Endodermal cell (in vitro differentiated cells): Measurements from ENCODE around the gene ANO7. TPM values are rescaled to one million over a fixed set of nuclear protein-coding genes. Genes with fewer than 3 reads are reported as not detected.

Source experiments
- DNase-seq: peaks from one replicate; pipeline ENCODE4 v3.0.0-alpha.2; 2017
- H3K27ac ChIP-seq: 2 replicates; pipeline ENCODE4 v1.5.1; 2013; ENCODE audit warnings: mild to moderate bottlenecking, low read depth, low read length, moderate library complexity
- H3K27me3 ChIP-seq: 2 replicates; pipeline ENCODE4 v1.6.1; 2013; ENCODE audit warnings: mild to moderate bottlenecking, low read length, moderate library complexity; ENCODE audit not compliant: insufficient read depth, control insufficient read depth, poor library complexity, severe bottlenecking
- H3K36me3 ChIP-seq: 2 replicates; pipeline ENCODE4 v1.7.0; 2013; ENCODE audit warnings: mild to moderate bottlenecking, low read length, moderate library complexity; ENCODE audit not compliant: control insufficient read depth, insufficient read depth
- H3K4me1 ChIP-seq: one replicate; pipeline ENCODE4 v1.7.0; 2013; ENCODE audit warnings: low read length; ENCODE audit not compliant: control insufficient read depth, insufficient read depth
- H3K4me3 ChIP-seq: 2 replicates; pipeline ENCODE4 v1.5.1; 2013; ENCODE audit warnings: mild to moderate bottlenecking, low read length, moderate library complexity
- H3K9ac ChIP-seq: 2 replicates; pipeline ENCODE4 v1.6.1; 2013; ENCODE audit warnings: mild to moderate bottlenecking, low read length, moderate library complexity; ENCODE audit not compliant: poor library complexity, severe bottlenecking; ENCODE audit errors: extremely low read depth
- H3K9me3 ChIP-seq: 2 replicates; pipeline ENCODE4 v1.6.1; 2013; ENCODE audit warnings: mild to moderate bottlenecking, low read length, moderate library complexity; ENCODE audit not compliant: control insufficient read depth
- H3K27ac Mint-ChIP-seq: 2 replicates; pipeline ENCODE4 v1.8.0; 2020; ENCODE audit warnings: mixed read lengths
- H3K27me3 Mint-ChIP-seq: 2 replicates; pipeline ENCODE4 v1.8.0; 2021; ENCODE audit warnings: mild to moderate bottlenecking, mixed read lengths; ENCODE audit not compliant: insufficient read depth
- H3K36me3 Mint-ChIP-seq: 2 replicates; pipeline ENCODE4 v1.8.0; 2020; ENCODE audit warnings: low read depth, mixed read lengths
- H3K4me1 Mint-ChIP-seq: 2 replicates; pipeline ENCODE4 v1.8.0; 2020; ENCODE audit warnings: mixed read lengths
- H3K4me3 Mint-ChIP-seq: 2 replicates; pipeline ENCODE4 v1.8.0; 2020; ENCODE audit warnings: mild to moderate bottlenecking, moderate library complexity, mixed read lengths
- H3K9me3 Mint-ChIP-seq: 2 replicates; pipeline ENCODE4 v1.8.0; 2020; ENCODE audit warnings: mild to moderate bottlenecking, mixed read lengths
- WGBS, 2 experiments: methylation state at CpG; one replicate each; pipeline versions ENCODE4 v1.1.5 to v1.1.7; 2013; ENCODE audit warnings: missing lambda C conversion rate in 2 of 2, mixed read lengths in 1 of 2; ENCODE audit not compliant: insufficient coverage in 1 of 2, insufficient read length in 1 of 2; 5-methylcytosine and 5-hydroxymethylcytosine counted together
- total RNA-seq, 2 donors: library from RNA; stranded (reverse); fragmentation: NEBNext Ultra II Directional in 1 of 2; extraction: Animal tissue kit (Norgen Biotek cat#: 25700) in 1 of 2; gene quantifications; 2 replicates in 1 of 2; 3 replicates in 1 of 2; pipeline ENCODE4 v1.2.1, GENCODE V29; 2021
- TF ChIP-seq, protein P1 (sequence below): fragments of 200-600 bp; sonication (generic); conservative IDR thresholded peaks from 2 replicates; pipeline ENCODE4 v1.5.0; 2021; ENCODE audit warnings: antibody characterized with exemption, mild to moderate bottlenecking

Gene ANO7
- total RNA-seq, 2 donors from 2014 or later = 8.1 to 8.5 TPM

DNA sequence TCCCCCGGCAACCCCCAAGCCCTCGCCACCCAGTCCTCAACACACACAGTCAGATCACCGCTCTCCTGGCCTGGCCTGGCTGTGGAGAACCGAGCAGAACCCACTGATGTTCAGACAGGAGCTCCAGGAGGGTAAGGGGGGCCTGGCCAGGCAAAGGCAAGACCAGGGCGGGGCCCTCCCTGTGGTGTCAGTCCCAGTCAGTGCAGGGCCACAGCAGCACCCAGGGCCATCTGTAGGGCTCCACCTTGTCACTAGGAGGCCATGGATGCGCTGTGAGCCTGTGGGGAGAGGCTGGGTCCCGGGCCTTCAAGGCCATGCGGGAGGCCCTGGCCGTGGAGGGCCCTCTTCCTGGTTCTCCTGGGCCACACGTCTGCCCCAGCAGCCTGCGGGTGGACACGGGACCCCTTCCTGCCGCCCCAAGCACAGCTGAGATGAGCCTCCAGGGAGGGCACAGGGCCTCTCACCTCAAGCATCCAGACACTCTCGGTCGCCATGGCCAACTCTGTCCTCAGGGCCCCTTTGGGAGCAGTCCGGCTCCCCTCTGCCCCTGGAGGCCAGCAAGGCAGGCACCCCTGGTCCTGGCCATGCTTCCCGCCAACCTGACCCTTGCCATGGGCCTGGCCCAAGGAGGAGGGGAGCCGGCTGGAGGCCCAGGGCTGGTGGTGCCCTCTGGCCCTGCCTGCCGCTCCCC, 2.0 kb downstream of the ANO7 start:
- Histone ChIP-seq H3K36me3 (no peaks in the 10 kb centered on the region), H3K27ac (no peak overlapping the region), H3K27me3 (no peaks in the 10 kb centered on the region), H3K9ac (no peak overlapping the region), H3K4me3 (no peak overlapping the region), H3K9me3 (no peaks in the 10 kb centered on the region), H3K4me1 (peaks cover 6% of the 10 kb centered on the region)
- peak; percentile 54 for DNase-seq
- peaks cover 4% of the 10 kb centered on the region for H3K4me1 Mint-ChIP-seq
- TF ChIP-seq, protein P1, sequence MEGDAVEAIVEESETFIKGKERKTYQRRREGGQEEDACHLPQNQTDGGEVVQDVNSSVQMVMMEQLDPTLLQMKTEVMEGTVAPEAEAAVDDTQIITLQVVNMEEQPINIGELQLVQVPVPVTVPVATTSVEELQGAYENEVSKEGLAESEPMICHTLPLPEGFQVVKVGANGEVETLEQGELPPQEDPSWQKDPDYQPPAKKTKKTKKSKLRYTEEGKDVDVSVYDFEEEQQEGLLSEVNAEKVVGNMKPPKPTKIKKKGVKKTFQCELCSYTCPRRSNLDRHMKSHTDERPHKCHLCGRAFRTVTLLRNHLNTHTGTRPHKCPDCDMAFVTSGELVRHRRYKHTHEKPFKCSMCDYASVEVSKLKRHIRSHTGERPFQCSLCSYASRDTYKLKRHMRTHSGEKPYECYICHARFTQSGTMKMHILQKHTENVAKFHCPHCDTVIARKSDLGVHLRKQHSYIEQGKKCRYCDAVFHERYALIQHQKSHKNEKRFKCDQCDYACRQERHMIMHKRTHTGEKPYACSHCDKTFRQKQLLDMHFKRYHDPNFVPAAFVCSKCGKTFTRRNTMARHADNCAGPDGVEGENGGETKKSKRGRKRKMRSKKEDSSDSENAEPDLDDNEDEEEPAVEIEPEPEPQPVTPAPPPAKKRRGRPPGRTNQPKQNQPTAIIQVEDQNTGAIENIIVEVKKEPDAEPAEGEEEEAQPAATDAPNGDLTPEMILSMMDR = no peak
- 94% methylated on average over 8 to 19 of the region's 19 CpGs for WGBS, 2 experiments
- no peaks in the 10 kb centered on the region for H3K36me3 Mint-ChIP-seq
- H3K4me3 Mint-ChIP-seq = no peak overlapping the region
- no peaks in the 10 kb centered on the region for H3K9me3 Mint-ChIP-seq
- H3K27ac Mint-ChIP-seq = no peak overlapping the region
- H3K27me3 Mint-ChIP-seq = no peaks in the 10 kb centered on the region

DNA sequence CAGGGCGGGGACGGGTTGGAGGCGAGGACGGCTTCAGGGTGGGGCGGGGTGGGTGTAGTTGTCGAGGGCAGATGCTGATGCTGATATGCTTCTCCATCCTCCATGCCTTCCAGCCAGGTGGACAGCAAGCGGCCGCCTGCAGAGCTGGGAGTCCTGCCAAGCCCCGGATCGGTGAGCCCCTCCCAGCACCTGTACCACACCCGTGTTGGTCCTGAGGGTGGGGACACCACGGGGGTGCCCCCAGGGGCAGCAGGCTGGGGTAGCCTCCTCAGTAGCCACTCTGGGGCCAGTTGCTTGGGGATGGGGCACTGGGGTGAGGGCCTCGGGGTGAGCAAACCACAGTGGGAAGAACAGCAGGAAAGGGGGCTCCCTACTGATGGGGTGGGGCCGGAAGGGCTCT, 2.6 kb downstream of the ANO7 start:
- no peaks in the 10 kb centered on the region for H3K36me3 ChIP-seq
- peak; percentile 31 for DNase-seq
- Mint-ChIP-seq H3K9me3 (no peaks in the 10 kb centered on the region), H3K4me3 (no peak overlapping the region), H3K4me1 (peaks cover 4% of the 10 kb centered on the region), H3K36me3 (no peaks in the 10 kb centered on the region), H3K27ac (no peak overlapping the region), H3K27me3 (no peaks in the 10 kb centered on the region)
- H3K4me3 ChIP-seq = no peak overlapping the region
- no peak overlapping the region for H3K27ac ChIP-seq
- no peaks in the 10 kb centered on the region for H3K9me3 ChIP-seq
- peaks cover 6% of the 10 kb centered on the region for H3K4me1 ChIP-seq
- TF ChIP-seq, protein P1 = no peak
- H3K27me3 ChIP-seq = no peaks in the 10 kb centered on the region
- 92 to 93% methylated on average over 3 to 14 of the region's 14 CpGs for WGBS, 2 experiments
- no peak overlapping the region for H3K9ac ChIP-seq

DNA sequence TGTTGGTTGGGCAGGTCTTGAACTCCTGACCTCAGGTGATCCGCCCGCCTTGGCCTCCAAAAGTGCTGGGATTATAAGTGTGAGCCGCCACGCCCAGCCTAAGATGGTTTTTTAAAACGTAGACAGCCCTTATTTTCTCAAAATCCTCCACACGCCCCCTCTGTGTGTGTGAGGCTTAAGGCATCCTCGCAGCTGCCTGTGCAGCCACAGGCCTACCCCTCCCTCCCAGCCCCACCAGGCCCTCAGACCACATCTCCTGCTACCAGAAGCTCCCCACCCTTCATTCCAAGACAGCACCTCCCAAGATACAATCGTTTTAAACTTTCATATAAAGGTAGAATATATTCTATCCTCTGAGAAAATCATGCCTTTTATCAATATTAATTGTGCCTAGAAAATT, 4.8 kb downstream of the ANO7 start:
- Histone ChIP-seq H3K36me3 (no peaks in the 10 kb centered on the region), H3K9ac (no peak overlapping the region), H3K27ac (no peak overlapping the region), H3K4me3 (no peak overlapping the region), H3K4me1 (peaks cover 3% of the 10 kb centered on the region), H3K9me3 (no peaks in the 10 kb centered on the region), H3K27me3 (no peaks in the 10 kb centered on the region)
- WGBS, 2 experiments = 91 to 100% methylated on average over 4 to 7 of the region's 8 CpGs
- no peaks in the 10 kb centered on the region for H3K27me3 Mint-ChIP-seq
- H3K4me1 Mint-ChIP-seq = peaks cover 1% of the 10 kb centered on the region
- TF ChIP-seq, protein P1 = no peak
- H3K4me3 Mint-ChIP-seq = no peak overlapping the region
- no peak overlapping the region for H3K27ac Mint-ChIP-seq
- H3K9me3 Mint-ChIP-seq = no peaks in the 10 kb centered on the region
- DNase-seq = peak; percentile 7
- no peaks in the 10 kb centered on the region for H3K36me3 Mint-ChIP-seq
